ENCODE measurements around the gene UCP2. TPM values are rescaled to one million over a fixed set of nuclear protein-coding genes. Genes with fewer than 3 reads are reported as not detected.

The UCP2 gene
- total and polyA plus RNA-seq, 4 donors, result 44.7 to 207 (median 139) TPM

DNA sequence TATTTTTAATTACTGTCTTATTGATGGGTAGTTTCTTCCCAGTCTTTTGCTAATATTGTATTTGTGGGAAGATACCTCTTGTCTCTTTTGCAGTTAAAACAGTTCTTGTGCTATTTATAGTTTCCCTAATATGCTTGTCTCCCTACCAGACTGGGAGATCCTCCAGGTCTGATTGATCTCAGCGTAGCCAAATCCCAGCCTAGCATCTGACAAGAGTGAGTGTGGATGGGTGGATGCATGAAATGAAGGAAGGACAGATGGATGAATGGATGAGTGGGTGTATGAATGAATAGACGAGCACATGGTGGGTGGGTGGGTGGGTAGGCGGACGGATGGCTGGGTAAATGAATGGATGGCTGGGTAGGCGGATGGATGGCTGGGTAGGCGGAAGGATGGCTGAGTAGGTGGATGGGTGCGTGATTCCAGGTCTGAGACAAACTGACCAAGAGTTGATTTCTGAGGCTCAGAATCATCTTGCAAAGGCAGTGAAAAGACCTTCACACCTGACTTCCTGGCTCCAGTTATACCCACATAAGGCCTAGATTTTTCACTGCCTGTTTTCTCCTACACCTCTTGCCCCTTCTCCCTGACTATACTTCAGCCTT lies 20.4 kb downstream of the UCP2 start:
- H3K36me3 ChIP-seq (ENCODE audit: control insufficient read depth in 4 of 4, insufficient read depth in 4 of 4, low read length in 4 of 4), result no peaks in the 10 kb centered on the region
- peaks cover 0 to 4% (median 3%) of the 10 kb centered on the region in 3 donors for H3K27me3 ChIP-seq (ENCODE audit: control insufficient read depth in 3 of 3, insufficient read depth in 3 of 3, low read length in 2 of 3)
- DNase-seq, result no peak
- H3K27ac ChIP-seq (ENCODE audit: low read depth in 1 of 2, low read length in 1 of 2), result no peak overlapping the region
- no peak for ATAC-seq (ENCODE audit: insufficient read depth, low FRiP score)
- peaks cover 0 to 3% (median 0%) of the 10 kb centered on the region in 5 donors for H3K4me1 ChIP-seq (ENCODE audit: control insufficient read depth in 5 of 5, insufficient read depth in 5 of 5, low read length in 5 of 5)
- H3K9ac ChIP-seq (ENCODE audit: insufficient read depth in 1 of 2, low read length in 2 of 2), result no peak overlapping the region
- TF ChIP-seq, protein P1, sequence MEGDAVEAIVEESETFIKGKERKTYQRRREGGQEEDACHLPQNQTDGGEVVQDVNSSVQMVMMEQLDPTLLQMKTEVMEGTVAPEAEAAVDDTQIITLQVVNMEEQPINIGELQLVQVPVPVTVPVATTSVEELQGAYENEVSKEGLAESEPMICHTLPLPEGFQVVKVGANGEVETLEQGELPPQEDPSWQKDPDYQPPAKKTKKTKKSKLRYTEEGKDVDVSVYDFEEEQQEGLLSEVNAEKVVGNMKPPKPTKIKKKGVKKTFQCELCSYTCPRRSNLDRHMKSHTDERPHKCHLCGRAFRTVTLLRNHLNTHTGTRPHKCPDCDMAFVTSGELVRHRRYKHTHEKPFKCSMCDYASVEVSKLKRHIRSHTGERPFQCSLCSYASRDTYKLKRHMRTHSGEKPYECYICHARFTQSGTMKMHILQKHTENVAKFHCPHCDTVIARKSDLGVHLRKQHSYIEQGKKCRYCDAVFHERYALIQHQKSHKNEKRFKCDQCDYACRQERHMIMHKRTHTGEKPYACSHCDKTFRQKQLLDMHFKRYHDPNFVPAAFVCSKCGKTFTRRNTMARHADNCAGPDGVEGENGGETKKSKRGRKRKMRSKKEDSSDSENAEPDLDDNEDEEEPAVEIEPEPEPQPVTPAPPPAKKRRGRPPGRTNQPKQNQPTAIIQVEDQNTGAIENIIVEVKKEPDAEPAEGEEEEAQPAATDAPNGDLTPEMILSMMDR (IDR thresholded peaks at IDR 0.05; ENCODE audit: control extremely low read depth, extremely low read depth), result no peak
- no peaks in the 10 kb centered on the region for H3K9me3 ChIP-seq (ENCODE audit: control insufficient read depth in 4 of 4, insufficient read depth in 3 of 4, low read length in 3 of 4)
- 87 to 94% methylated on average over 7 of the region's 7 CpGs for WGBS, 2 donors
- no peak overlapping the region for H3K4me3 ChIP-seq

DNA sequence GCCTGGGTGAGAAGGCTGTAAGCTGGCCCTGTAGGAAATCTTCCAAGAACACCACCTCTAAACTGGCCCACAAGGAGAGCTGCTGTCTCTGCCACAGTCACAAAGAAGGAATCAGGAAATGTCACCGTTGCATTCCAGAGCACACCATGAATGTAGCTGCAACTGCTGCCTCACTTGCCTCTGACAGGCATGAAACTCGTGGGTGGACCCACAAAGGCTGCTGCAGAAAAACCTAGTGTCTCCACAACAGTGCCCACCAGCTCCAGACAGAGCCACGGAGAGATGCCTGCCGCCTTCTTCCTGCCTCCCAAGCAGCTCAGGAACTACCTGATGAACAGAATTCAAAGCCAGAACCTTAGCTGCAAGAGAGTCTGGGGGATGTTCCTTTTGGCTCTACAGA lies 21.3 kb downstream of the UCP2 start:
- DNase-seq, result no peak

DNA sequence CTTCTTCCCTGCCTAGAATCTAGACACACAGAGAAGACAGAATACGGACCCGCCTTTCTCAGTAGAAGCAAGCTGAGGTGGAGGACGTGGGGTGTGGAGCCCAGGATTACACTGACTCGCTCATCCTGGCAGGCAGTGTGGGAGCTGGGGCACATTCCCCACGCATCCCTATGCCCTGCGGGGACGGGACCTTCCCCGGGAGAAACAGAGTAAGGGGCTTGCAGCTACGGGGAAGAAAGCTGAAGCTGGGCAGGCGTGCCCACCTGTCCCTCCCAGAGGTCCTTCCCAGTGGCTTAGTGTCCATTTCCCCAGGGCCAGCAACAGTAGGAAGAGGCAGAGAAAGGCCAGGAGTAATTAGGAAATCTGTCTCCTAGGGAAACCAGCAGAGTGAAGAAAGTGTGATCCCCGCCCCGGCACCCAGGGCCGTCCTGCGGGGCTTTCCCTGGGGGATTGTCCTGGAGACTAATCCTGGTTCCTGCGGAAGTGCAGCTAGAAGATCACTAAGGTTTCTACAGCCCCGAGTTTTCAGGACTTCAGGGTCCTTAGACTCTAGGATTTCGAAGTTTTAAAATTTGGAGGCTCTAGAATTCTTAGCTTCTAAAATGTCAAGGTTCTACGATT lies 24.0 kb downstream of the UCP2 start:
- TF ChIP-seq, protein P1 (IDR thresholded peaks at IDR 0.05; ENCODE audit: control extremely low read depth, extremely low read depth), result no peak
- H3K9me3 ChIP-seq (ENCODE audit: control insufficient read depth in 4 of 4, insufficient read depth in 3 of 4, low read length in 3 of 4), result no peaks in the 10 kb centered on the region
- WGBS, 2 donors, result 89 to 91% methylated on average over 18 of the region's 18 CpGs
- no peak for ATAC-seq (ENCODE audit: insufficient read depth, low FRiP score)
- DNase-seq, result no peak
- no peaks in the 10 kb centered on the region for H3K4me1 ChIP-seq (ENCODE audit: control insufficient read depth in 5 of 5, insufficient read depth in 5 of 5, low read length in 5 of 5)
- no peak overlapping the region for H3K27ac ChIP-seq (ENCODE audit: low read depth in 1 of 2, low read length in 1 of 2)
- no peak overlapping the region for H3K9ac ChIP-seq (ENCODE audit: insufficient read depth in 1 of 2, low read length in 2 of 2)
- H3K4me3 ChIP-seq, result no peak overlapping the region
- H3K36me3 ChIP-seq (ENCODE audit: control insufficient read depth in 4 of 4, insufficient read depth in 4 of 4, low read length in 4 of 4), result no peaks in the 10 kb centered on the region
- peaks cover 0 to 13% (median 8%) of the 10 kb centered on the region in 3 donors for H3K27me3 ChIP-seq (ENCODE audit: control insufficient read depth in 3 of 3, insufficient read depth in 3 of 3, low read length in 2 of 3)

More for the DNA sequence above, 21.3 kb downstream of the UCP2 start:
- Histone ChIP-seq H3K27me3 (ENCODE audit: control insufficient read depth in 3 of 3, insufficient read depth in 3 of 3, low read length in 2 of 3) (peaks cover 0 to 9% (median 3%) of the 10 kb centered on the region in 3 donors), H3K4me1 (ENCODE audit: control insufficient read depth in 5 of 5, insufficient read depth in 5 of 5, low read length in 5 of 5) (peaks cover 0 to 3% (median 0%) of the 10 kb centered on the region in 5 donors), H3K9ac (ENCODE audit: insufficient read depth in 1 of 2, low read length in 2 of 2) (no peak overlapping the region), H3K36me3 (ENCODE audit: control insufficient read depth in 4 of 4, insufficient read depth in 4 of 4, low read length in 4 of 4) (no peaks in the 10 kb centered on the region), H3K27ac (ENCODE audit: low read depth in 1 of 2, low read length in 1 of 2) (no peak overlapping the region), H3K9me3 (ENCODE audit: control insufficient read depth in 4 of 4, insufficient read depth in 3 of 4, low read length in 3 of 4) (no peaks in the 10 kb centered on the region), H3K4me3 (no peak overlapping the region)
- 66 to 74% methylated on average over 4 of the region's 4 CpGs for WGBS, 2 donors
- TF ChIP-seq, protein P1 (IDR thresholded peaks at IDR 0.05; ENCODE audit: control extremely low read depth, extremely low read depth), result no peak
- ATAC-seq (ENCODE audit: insufficient read depth, low FRiP score), result no peak
